LNCAP (cell line): Measurements from ENCODE around the gene APBB2.

ENCODE experiments used
- CTCF ChIP-seq: fragments of 450-650 bp; IDR thresholded peaks from 2 replicates; pipeline ENCODE4 v1.5.1; 2017; ENCODE audit warnings: mild to moderate bottlenecking

Gene APBB2

GRCh38 chr4:40878548-40879055 lies 335.7 kb downstream of the APBB2 start:
- no peak for TF ChIP-seq CTCF

GRCh38 chr4:40877081-40877480 lies 337.3 kb downstream of the APBB2 start:
- TF ChIP-seq CTCF, result no peak

DNA sequence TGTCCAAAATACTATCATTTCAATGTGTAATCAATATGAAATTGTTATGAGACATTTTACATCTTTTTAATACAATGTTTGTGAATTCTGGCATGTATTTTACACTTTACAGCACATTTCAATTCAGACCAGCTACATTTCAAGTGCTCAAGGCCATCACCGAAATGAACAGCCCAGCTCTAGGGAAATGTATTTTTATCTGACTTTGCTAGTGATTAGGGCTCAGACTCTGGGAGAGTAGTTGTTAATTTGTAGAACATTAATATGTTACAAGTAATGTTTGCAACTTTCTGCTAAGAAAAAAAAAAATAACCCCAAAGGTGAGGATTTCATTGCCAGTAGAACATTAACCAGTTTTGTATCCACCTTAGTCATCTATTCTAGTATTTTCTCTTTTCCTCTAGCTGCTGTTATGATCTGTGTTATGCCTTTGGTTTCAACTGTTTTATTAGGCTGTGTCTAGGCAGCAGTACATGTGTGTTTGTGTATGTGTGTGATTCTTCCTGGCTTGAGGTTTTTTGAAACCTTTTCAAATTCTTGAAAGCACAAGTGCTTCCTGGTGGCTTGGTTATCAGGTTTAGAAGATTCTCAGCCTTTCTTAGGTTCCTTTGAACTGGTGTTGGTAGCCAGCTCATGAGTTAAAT lies 338.7 kb downstream of the APBB2 start:
- TF ChIP-seq CTCF, result no peak

DNA sequence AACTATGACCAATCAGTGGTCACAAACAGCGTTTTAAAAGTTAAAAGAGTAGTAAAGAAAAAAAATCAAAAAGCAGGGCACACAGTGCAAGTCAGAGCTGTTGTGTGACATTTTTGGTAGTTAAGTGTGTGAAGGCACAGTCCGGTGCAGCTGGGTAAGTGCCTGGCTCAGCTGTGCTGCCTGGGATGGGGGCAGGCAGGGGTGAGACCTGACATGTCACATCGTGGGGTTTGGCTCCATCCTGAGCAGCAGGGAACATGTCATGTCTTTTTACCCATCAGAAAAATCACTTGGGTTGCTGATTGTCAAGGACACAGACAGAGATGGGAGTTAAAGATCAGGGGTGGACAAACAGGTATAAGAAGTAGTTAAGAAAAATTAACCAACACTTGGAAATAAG lies 339.4 kb downstream of the APBB2 start:
- TF ChIP-seq CTCF, result no peak

DNA sequence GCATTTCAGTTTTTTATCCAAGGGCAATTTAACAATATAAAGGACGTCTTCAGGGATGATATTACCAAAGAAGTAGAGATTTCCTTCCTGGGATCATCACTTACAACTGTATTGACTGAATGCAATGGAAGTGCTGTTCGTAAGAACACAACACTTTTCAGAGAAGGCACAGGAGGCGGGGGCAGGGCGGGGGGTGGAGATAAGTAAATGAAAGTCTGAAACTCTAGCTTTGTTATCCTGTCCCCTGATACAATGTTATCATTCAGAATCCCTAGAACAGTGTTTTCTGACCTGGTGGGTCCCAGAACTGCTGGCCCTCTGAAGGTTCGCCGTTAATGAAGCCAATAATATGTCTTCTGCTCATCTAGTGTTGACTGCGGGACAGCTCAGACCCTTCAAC lies 340.0 kb downstream of the APBB2 start:
- no peak for TF ChIP-seq CTCF

DNA sequence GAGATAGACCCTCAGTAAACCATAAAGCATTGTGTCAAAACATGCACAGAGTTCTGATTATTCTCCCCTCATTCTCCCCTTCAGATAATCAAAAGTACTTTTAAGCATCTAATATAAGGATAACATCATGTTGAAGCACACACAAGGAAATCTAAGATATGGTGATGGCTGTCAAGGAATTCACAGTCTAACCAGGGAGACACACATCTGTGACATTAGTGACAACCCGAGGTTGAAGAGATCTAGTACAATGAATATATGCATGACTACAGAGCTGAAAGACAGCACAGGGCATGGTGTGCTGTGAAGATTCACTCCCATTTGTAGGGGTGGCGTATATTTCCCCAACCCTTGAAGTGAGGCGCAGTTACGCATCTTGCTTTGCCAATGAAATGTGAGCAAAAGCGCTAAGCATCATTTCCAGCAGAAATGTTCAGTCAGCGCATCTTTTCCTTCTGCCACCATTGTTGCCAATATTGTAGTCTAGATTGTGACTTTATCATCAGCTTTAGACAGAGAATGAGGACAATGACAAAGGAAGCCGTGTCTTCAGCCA lies 342.6 kb downstream of the APBB2 start:
- TF ChIP-seq CTCF, result no peak

GRCh38 chr4:40870150-40870549 lies 344.2 kb downstream of the APBB2 start:
- TF ChIP-seq CTCF, result no peak
